Measurements from ENCODE around the gene DENND2A. TPM values are rescaled to one million over a fixed set of nuclear protein-coding genes. Genes with fewer than 3 reads are reported as not detected.
"Not testable (repeated sequence)": the region's sequence is repeated elsewhere in the genome, so short reads cannot be mapped to it uniquely, and the experiment has no call there.

Gene DENND2A
- total RNA-seq, 1 donor from 2014 or later: 14.4 TPM

DNA sequence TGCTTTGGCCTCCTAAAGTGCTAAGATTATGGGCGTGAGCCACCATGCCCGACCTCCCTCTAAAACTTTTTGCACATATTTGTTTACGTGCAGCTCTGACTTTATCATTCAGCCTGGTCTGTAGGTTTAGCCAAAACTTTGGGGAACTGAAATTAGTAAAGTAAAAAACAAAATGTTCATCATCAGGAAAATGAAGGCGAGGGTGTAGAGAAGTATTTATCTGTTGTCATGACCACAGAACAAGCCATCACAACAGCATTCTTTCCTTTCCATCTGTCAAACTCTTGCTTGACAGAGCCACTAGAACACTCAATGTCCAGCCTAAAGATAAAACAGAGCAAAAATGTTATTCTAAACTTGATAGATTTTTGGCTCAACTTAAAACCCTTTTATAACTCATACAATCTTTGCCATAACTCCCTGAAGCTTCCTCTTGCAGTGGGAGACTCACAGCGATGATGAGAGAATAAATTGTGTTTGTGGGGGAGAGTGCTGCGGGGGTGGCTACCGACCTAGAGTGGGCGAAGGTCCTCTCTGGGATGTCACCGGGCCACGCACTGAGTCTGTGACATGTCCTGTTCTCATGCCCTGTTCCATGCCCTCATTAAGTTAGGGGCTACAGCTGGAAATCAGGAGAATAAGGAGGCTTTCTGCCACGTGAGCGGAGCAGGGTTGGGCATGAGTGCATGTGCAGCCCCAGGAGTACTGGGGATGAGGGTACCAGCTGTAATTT is 102.7 kb downstream of the DENND2A start:
- ATAC-seq: no peak
- intact Hi-C loops (cut with micrococcal nuclease): no loop called here
- DNase-seq: peak; percentile 28

DNA sequence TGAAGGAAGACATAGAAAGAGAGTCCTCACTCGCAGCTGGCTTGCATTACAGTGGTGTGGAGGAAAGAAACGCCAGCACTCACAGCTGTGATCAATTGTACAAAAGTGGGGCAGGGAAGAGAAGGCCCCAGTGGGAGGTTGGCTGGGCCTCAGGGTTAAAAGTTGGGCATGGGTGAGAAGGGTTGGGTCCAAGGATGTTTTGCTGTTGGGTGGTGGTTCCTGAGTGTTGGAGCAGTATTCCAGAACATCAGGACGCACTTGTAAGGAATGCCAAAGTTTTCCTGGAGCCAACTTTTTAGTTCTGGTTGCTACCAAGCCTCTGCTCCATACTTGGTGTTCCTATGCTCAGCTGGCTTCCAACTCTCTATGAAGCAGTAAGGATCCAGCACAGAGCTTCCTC is 105.9 kb downstream of the DENND2A start:
- intact Hi-C loops (cut with micrococcal nuclease): no loop called here
- peak; percentile 88 for ATAC-seq
- peak; percentile 60 for DNase-seq

DNA sequence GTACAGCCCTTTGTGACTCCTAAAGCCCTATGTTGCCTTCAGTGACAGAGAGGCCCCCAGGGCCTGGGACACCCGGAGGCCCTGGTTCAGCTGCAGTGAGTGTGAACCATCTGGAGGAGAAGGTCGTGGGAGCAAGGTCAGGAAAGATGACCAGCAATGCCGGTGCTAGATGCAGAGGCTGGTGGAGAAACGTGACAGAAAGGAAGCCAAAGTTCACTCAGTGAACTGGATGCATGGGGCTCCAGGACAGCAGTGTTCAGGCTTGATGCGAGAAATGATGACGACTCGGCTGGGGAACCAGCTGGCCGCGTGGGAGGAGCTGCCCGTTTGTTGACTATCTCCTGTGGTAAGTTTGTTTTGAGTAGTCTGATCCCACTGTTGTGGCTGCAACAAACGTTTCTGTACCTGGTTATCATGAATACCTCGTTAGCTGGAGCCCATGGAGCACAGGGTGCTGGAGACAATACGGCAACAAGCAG is 107.2 kb downstream of the DENND2A start:
- ATAC-seq (peak; percentile 50), DNase-seq (peak; percentile 56)
- intact Hi-C loops (cut with micrococcal nuclease): no loop called here

DNA sequence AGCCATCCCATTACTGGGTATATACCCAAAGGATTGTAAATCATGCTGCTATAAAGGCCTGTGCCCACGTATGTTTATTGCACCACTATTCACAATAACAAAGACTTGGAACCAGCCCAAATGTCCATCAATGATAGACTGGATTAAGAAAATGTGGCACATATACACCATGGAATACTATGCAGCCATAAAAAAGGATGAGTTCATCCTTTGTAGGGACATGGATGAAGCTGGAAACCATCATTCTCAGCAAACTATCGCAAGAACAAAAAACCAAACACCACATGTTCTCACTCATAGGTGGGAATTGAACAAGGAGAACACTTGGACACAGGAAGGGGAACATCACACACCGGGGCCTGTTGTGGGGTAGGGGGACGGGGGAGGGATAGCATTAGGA is 111.2 kb downstream of the DENND2A start:
- ATAC-seq; DNase-seq; intact Hi-C loops (cut with micrococcal nuclease): not testable (repeated sequence)

DNA sequence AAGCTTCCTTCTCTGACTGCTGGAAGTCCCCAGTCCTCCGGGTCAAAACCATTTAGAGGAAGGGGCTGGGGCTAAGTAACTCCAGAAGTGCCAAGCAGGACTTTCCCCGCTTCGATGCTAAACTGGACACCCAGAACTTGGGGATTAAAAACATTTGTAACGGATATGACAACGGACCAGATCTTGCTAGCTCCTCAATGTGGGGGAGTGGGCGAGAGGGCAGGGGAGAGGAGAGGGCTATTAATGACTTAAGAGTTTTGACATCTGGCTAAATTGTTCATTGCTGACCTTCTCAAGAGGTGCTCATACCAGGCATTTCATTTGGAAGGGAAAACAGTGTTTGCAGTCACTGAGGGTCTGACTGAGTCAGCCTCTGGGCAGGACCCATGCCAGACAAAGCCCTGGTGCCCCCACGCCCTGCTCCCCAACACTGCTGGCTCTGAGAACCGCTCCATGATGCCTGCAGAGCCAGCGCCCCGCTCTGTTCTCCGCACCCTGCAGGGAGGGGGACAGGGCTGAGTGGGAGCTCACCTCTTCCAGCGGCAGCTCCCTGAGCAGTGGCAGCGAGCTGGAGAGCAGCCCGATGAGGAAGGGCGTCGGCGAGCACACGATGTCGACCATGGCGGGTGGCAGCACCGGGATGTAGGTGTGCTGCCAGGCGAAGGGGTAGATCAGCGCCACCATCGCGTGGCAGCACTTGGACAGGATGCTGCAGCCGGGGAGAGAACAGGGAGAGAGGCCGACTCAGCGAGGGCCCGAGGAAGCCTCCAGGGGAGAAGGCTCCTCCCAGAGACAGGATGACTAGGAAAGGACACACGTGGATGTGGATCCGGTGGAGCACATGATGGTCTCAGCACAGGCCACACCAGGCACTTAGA is 113.6 kb downstream of the DENND2A start:
- DNase-seq (no peak), ATAC-seq (no peak)
- intact Hi-C loops (cut with micrococcal nuclease): no loop called here

DNA sequence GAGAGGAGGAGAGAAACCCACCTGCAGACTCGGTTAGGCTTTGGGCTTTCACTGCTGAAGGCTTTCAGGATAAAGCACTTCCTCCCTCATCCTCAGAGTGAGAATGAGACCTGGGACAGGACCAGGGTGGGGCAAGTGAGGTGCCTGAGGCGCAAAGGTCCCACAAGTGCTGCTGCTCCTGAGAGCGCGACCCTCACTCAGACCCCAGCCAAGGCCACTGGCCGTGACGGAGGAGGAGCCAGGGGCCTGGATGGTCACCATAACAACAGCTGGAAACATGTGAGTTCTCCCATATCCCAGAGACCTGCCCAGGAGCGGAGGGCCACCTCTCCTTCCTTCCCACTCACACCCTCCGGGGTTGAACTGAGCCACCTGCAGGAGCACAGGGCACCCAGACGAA is 114.4 kb downstream of the DENND2A start:
- intact Hi-C loops (cut with micrococcal nuclease): no loop called here
- DNase-seq (no peak), ATAC-seq (no peak)

DNA sequence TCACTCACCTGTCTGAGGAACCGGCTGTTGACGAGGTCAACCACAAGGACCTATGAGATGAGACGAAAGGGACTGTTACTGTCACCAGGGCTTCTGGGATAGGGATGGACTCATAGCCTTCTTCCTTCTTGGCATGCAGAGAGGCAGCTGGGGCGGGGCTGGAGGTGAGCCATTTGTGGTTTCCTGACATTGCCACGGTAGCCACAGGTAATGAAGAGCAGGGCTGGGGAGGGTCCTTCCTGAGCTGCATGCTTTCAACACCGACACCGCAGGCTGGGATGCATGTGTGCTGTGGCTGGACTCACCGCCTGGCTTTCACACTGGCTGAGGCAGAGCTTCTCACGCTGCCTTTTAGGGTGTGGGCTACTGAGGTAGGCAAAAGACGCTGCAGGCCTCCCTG is 114.9 kb downstream of the DENND2A start:
- DNase-seq (no peak), ATAC-seq (no peak)
- intact Hi-C loops (cut with micrococcal nuclease): no loop called here

DNA sequence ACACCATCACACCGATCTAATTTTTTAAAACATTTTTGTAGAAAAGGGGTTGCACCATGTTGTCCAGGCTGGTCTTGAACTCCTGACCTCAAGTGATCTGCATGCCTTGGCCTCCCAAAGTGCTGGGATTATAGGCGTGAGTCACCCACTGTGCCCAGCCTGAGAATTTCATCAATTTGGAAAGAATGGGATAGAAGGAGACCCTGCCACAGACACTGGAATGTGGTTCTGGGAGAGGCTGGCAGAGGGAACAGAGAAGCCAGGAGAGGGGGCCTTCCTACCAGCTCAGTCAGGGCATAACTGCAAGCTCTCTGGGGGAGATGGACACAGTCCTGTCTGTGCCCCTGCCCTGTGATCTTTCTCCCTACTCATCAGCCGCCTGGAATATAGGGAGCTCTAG is 119.2 kb downstream of the DENND2A start:
- intact Hi-C loops (cut with micrococcal nuclease): no loop called here
- ATAC-seq (no peak), DNase-seq (no peak)

DNA sequence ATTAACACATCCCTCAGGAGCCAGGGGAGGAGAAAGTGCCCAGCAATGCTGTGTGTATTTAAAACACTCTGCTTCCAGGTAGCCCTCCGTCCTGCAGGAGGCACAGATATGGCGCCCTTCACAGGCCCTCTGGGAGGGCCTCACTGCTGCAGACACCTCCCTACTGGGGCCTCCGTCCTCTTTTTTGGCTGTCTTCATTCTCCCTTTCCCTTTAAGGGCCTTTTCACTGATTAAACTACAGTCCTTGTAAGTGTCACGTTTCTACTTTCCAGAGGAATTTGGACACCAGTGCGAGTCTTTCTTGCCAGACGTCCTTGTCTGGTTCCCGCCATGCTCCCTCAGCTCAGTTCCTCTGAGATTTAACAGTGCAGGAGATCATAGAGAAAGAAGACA is 121.6 kb downstream of the DENND2A start:
- DNase-seq (no peak), ATAC-seq (peak; percentile 49)
- intact Hi-C loops (cut with micrococcal nuclease): loop anchor here (5.0 kb wide), 1 partner anchor 133 kb away; no protein-coding TSS in a partner anchor

DNA sequence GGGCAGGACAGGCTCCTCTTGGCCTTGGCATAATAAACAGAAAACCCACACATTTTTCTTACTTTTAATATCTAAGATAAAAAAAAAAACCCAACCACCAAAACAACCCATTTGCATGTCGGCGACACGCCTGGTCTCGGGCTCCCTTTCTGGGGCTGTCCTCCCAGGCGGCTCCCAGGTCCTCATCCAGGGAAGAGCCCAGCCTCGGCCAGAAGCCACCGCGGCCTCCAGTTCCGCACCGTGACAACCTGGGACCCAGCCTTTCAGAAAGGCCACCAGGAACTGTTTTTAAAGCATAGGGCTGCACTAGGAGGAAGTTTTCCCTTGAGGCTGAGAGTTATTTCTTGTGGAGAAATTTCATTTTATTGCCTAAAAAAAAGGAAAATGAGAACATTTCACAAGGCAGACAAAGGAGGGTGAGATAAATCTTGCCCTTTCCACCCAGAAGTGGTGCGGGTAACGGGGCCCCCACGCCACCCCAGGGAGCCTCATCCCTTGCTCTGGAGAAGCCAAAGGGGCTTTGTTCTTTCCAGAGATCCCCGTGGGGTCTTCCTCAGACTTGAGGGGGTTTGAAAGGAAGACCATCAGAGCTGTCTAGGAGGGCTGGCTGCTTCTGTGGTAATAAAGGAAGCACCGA is 122.1 kb downstream of the DENND2A start:
- intact Hi-C loops (cut with micrococcal nuclease): loop anchor here (5.0 kb wide), 1 partner anchor 134 kb away; no protein-coding TSS in a partner anchor
- no peak for DNase-seq
- peak; percentile 16 for ATAC-seq

DNA sequence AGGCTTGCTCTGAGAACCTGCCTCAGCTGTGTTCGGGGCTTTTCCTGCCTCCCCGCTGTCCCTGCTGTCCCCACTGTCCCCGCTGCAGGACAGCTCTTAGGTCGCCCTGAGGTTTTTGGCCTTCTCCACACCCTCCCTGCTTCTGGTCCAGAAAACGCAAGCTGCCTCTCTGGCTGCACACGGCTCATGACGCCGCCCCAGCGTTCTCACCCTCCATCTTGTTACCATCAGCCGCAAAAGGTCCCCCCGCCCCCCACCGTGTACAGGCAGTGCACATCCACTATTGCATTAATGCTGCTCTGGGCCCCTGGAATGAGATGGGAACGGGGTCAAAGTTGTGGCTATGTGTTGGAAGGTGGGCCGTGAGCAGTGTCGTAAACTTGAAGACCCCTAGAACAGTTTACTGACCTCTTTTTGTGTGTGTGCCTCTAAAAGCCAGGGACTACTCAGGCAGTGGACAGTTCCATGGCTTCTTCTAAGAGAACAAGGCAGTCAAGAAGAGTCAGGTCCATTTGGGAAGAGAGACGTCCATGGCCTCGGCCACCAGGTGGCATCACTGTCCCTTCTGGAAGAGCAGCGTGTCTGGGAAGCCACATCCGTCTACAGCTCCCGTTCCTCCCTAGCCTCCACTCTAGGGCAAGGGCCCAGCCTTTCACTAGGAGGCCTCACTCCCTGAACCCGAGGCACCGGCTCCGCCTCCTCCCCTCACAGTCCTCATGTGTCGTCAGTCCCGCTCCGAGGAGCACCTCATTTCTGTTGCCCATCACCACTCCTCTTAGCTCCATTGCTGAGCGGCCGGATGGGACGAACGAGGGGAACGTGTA is 122.9 kb downstream of the DENND2A start:
- intact Hi-C loops (cut with micrococcal nuclease): loop anchor here (5.0 kb wide), 1 partner anchor 135 kb away; no protein-coding TSS in a partner anchor
- DNase-seq: peak; percentile 94
- ATAC-seq: peak; percentile 94

DNA sequence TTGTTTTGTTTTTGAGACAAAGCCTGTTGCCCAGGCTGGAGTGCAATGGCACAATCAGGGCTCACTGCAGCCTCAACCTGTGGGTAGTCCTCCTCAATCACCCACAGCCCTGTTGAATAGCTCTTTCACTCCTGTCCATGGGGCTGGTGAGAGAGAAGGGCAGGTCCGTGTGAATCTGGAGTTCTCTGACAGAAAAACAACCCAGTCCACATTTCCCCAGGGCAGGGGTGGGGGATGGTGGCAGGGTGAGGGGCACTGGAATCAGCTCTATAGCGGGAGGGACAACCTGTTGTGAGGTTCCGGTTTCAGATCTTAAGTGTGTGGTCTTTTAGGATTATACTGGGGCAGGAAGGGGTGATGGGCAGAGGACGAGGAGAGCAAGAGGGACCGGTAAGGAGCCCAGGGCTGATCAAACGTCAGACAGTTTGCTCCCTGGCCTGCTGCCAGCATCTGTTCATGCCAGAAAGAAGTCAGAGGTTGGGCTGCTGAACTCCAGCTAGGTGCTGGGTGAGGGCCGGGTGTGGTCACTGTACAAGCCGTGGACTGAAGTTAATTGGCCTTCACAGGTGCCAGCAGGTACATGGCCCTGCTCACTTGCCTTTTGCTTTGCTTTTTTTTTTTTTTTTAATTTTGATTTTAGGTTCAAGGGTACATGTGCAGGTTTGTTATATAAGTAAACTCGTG is 128.2 kb downstream of the DENND2A start:
- ATAC-seq (peak; percentile 34), DNase-seq (peak; percentile 68)
- intact Hi-C loops (cut with micrococcal nuclease): no loop called here

DNA sequence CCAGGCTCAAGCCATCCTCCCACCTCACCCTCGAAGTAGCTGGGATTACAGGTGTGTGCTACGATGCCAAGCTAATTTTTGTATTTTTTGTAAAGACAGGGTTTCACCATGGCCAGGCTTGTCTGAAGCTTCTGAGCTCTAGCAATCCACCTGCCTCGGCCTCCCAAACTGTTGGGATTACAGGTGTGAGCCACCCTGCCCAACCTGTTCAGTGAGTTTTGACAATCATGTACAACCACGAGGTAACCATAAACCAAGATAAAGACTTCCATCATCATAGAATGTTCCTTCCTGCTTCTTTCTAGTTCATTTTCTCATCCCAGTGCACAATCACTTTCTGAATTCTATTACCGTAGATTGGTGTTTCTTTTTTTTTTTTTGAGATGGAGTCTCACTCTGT is 130.8 kb downstream of the DENND2A start:
- no peak for DNase-seq
- no peak for ATAC-seq
- intact Hi-C loops (cut with micrococcal nuclease): no loop called here

DNA sequence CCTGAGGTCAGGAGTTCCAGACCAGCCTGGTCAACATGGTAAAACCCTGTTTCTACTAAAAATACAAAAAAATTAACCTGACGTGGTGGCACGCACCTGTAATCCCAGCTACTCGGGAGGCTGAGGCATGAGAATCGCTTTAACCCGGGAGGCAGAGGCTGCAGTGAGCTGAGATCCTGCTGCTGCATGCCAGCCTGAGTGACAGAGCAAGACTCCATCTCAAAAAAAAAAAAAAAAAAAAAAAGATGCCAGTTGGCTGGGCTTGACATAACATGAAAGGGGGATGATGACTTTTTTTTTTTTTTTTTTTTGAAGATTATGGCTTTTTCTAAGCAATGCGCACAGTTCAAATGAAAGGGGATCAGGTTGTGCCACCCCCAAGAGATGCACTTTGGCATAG is 133.1 kb downstream of the DENND2A start:
- peak; percentile 19 for ATAC-seq
- DNase-seq; intact Hi-C loops (cut with micrococcal nuclease): not testable (repeated sequence)

DNA sequence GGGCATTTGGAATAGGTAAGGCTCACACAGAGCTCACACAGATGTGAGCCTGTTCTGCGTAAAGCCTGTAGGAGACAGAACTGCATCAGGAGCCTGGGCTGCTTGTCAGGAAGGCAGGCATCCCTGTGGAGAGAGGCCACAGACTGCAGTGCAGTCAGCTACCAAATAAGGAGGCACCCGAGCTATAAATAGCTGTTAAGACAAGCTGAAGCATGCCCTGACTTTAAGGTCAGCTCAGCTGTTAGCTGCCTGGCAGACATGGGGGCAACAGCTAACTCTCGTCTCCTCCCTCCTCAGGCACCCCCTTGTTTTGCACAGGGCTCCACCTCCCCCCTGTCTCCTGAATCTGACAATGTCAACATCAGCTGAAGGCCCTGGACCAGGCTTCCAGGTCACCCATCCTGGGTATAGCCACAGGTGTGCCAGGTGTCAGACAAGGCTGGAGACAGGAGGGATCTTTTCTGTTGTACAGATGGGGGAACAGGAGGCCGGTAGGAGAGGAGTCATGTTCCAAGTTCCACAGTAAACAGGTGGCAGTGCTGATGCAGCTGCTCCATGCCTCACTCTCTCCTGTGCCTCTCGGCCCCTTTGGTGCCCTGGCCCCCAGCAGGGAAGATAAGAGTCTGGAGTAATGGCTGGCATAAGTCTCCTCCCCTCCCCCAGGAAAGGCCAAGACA is 133.7 kb downstream of the DENND2A start:
- DNase-seq (peak; percentile 70), ATAC-seq (peak; percentile 97)
- intact Hi-C loops (cut with micrococcal nuclease): no loop called here

DNA sequence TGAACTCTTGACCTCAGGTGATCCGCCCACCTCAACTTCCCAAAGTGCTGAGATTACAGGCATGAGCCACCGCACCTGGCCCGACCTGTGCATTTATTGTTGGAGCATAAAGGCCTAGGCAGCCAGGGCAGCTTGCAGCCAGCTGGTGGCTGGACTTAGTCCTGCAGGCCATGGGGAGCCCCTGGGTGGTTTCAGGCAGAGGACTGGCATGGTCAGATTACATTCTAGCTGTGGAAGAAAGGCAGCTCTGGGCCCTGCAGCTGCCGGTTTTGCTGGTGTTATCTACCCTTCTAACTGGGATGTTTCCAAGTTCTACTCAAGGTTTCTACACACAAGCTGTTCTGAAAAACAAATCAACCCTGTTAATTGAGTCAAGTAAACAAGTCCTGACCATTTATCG is 138.6 kb downstream of the DENND2A start:
- ATAC-seq (no peak), DNase-seq (no peak)
- intact Hi-C loops (cut with micrococcal nuclease): no loop called here

DNA sequence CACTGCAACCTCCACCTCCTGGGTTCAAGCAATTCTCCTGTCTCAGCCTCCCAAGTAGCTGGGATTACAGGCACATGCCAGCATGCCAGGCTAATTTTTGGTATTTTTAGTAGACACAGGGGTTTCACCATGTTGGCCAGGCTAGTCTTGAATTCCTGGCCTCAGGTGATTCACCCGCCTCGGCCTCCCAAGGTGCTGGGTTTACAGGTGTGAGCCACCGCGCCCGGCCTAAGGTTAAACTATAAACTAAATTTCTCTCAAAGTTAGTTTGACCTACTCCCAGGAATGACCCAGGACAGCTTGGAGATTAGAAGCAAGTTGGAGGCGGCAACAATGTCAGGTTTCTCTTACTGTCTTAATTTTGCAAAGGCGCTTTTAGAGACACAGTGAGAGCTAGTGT is 142.8 kb downstream of the DENND2A start:
- DNase-seq; ATAC-seq; intact Hi-C loops (cut with micrococcal nuclease): not testable (repeated sequence)
